GM23338 (cell line): ENCODE measurements around the gene TCEAL8. TPM values are rescaled to one million over a fixed set of nuclear protein-coding genes. Genes with fewer than 3 reads are reported as not detected.

Source experiments
- ATAC-seq: fragments of 200-7000 bp; cut with Tn5 transposase; 3 replicates; pipeline ENCODE4 v1.9.1; 2020
- DNase-seq: peaks from one replicate; pipeline ENCODE4 v3.0.0-alpha.2; 2015; ENCODE audit warnings: low spot score
- H2AFZ ChIP-seq: fragments of 200-600 bp; sonication (generic); 2 replicates; pipeline ENCODE4 v1.8.0; 2016; ENCODE audit warnings: antibody characterized with exemption, mild to moderate bottlenecking, moderate library complexity
- H3F3A ChIP-seq: fragments of 200-600 bp; sonication (generic); replicated peaks from 2 replicates; pipeline ENCODE4 v1.8.0; 2017; ENCODE audit warnings: antibody characterized with exemption, mixed run types, low read depth
- H3K27ac ChIP-seq: fragments of 200-600 bp; sonication (generic); 2 replicates; pipeline ENCODE4 v1.6.1; 2016; ENCODE audit warnings: low read depth
- H3K27me3 ChIP-seq: fragments of 200-600 bp; sonication (generic); 2 replicates; pipeline ENCODE4 v1.8.0; 2016; ENCODE audit warnings: mild to moderate bottlenecking, mixed run types, moderate library complexity; ENCODE audit not compliant: insufficient read depth
- H3K36me3 ChIP-seq: fragments of 200-600 bp; sonication (generic); 2 replicates; pipeline ENCODE4 v1.8.0; 2016; ENCODE audit warnings: mild to moderate bottlenecking; ENCODE audit not compliant: insufficient read depth
- H3K4me1 ChIP-seq: fragments of 200-600 bp; sonication (generic); 2 replicates; pipeline ENCODE4 v1.8.0; 2016; ENCODE audit warnings: mild to moderate bottlenecking, moderate library complexity; ENCODE audit not compliant: insufficient read depth
- H3K4me2 ChIP-seq: fragments of 200-600 bp; sonication (generic); 2 replicates; pipeline ENCODE4 v1.7.1; 2017; ENCODE audit warnings: mixed run types
- H3K4me3 ChIP-seq: fragments of 200-600 bp; sonication (generic); 2 replicates; pipeline ENCODE4 v1.6.1; 2016; ENCODE audit warnings: mixed run types
- H3K79me2 ChIP-seq: fragments of 200-600 bp; sonication (generic); replicated peaks from 2 replicates; pipeline ENCODE4 v1.8.0; 2017; ENCODE audit warnings: mild to moderate bottlenecking; ENCODE audit not compliant: insufficient read depth
- H3K9me2 ChIP-seq: fragments of 200-600 bp; sonication (generic); 2 replicates; pipeline ENCODE4 v1.8.0; 2017; ENCODE audit not compliant: insufficient read depth
- H4K20me1 ChIP-seq: fragments of 200-600 bp; sonication (generic); replicated peaks from 2 replicates; pipeline ENCODE4 v1.8.0; 2017; ENCODE audit warnings: mild to moderate bottlenecking; ENCODE audit not compliant: insufficient read depth
- H3K27ac Mint-ChIP-seq: 2 replicates; pipeline ENCODE4 v1.8.0; 2020; ENCODE audit warnings: inconsistent platforms, mild to moderate bottlenecking, moderate library complexity, mixed read lengths
- H3K27me3 Mint-ChIP-seq: 3 replicates; pipeline ENCODE4 v1.8.0; 2022; ENCODE audit warnings: low read depth, mild to moderate bottlenecking, moderate library complexity, mixed read lengths, inconsistent platforms; ENCODE audit not compliant: insufficient read depth, poor library complexity
- H3K36me3 Mint-ChIP-seq: 3 replicates; pipeline ENCODE4 v1.8.0; 2021; ENCODE audit warnings: low read depth, mild to moderate bottlenecking, inconsistent platforms, moderate library complexity, mixed read lengths
- H3K4me1 Mint-ChIP-seq: 3 replicates; pipeline ENCODE4 v1.8.0; 2020; ENCODE audit warnings: mild to moderate bottlenecking, inconsistent platforms, mixed read lengths
- H3K4me3 Mint-ChIP-seq: 3 replicates; pipeline ENCODE4 v1.8.0; 2021; ENCODE audit warnings: moderate library complexity, mild to moderate bottlenecking, inconsistent platforms, mixed read lengths
- H3K9me3 Mint-ChIP-seq: 3 replicates; pipeline ENCODE4 v1.8.0; 2020; ENCODE audit warnings: moderate library complexity, mild to moderate bottlenecking, inconsistent platforms, mixed read lengths
- CREB1 ChIP-seq: fragments of 250-450 bp; sonication (Bioruptor Pico); IDR thresholded peaks from 2 replicates; pipeline ENCODE4 v1.5.0; 2020; ENCODE audit warnings: low read depth, mild to moderate bottlenecking, moderate library complexity
- EZH2 ChIP-seq: fragments of 200-600 bp; sonication (generic); IDR thresholded peaks from one replicate; pipeline ENCODE4 v1.8.0; 2017; ENCODE audit warnings: antibody characterized with exemption, mild to moderate bottlenecking, low read depth; ENCODE audit not compliant: unreplicated experiment
- EZH2phosphoT487 ChIP-seq: fragments of 200-600 bp; sonication (generic); IDR thresholded peaks from one replicate; pipeline ENCODE4 v1.8.1; 2018; ENCODE audit warnings: antibody characterized with exemption; ENCODE audit not compliant: unreplicated experiment
- JUNB ChIP-seq: IDR thresholded peaks from one replicate; pipeline ENCODE4 v1.6.1; 2016; ENCODE audit warnings: antibody characterized with exemption; ENCODE audit not compliant: unreplicated experiment
- NANOG ChIP-seq: IDR thresholded peaks from 2 replicates; pipeline ENCODE4 v1.6.1; 2016; ENCODE audit warnings: antibody characterized with exemption, borderline replicate concordance
- POLR2AphosphoS5 ChIP-seq: IDR thresholded peaks from 2 replicates; pipeline ENCODE4 v1.6.1; 2016; ENCODE audit warnings: antibody characterized with exemption, low read depth
- STAT1 ChIP-seq: IDR thresholded peaks from one replicate; pipeline ENCODE4 v1.6.1; 2016; ENCODE audit warnings: antibody characterized with exemption; ENCODE audit not compliant: unreplicated experiment
- ZNF114 ChIP-seq: fragments of 250-450 bp; sonication (Bioruptor Pico); IDR thresholded peaks from 2 replicates; pipeline ENCODE4 v1.5.0; 2020; ENCODE audit warnings: mild to moderate bottlenecking, moderate library complexity
- ZNF331 ChIP-seq: fragments of 250-450 bp; sonication (Bioruptor Pico); IDR thresholded peaks from 2 replicates; pipeline ENCODE4 v1.5.0; 2020; ENCODE audit warnings: low read depth, mild to moderate bottlenecking, moderate library complexity
- polyA plus RNA-seq: library from polyadenylated mRNA; unstranded; fragments of >200 nt; fragmentation: Nextera tagmentation; extraction: Ambion mirVana; gene quantifications from 2 replicates; pipeline ENCODE4 v1.2.1, GENCODE V29; 2016
- total RNA-seq: library from RNA; depleted of rRNA; stranded (reverse); fragments of >200 nt; shearing (Covaris generic); gene quantifications from 2 replicates; pipeline ENCODE4 v1.2.3, GENCODE V29; 2014
- TF ChIP-seq, protein P1 (sequence below): IDR thresholded peaks from one replicate; pipeline ENCODE4 v1.6.1; 2018; ENCODE audit warnings: antibody characterized with exemption; ENCODE audit not compliant: unreplicated experiment
- TF ChIP-seq, protein P2 (sequence below): IDR thresholded peaks from 2 replicates; pipeline ENCODE4 v1.6.1; 2016; ENCODE audit warnings: antibody characterized with exemption

TCEAL8 gene
- total and polyA plus RNA-seq, 2 experiments from 2014 or later, result 105 to 168 TPM

DNA sequence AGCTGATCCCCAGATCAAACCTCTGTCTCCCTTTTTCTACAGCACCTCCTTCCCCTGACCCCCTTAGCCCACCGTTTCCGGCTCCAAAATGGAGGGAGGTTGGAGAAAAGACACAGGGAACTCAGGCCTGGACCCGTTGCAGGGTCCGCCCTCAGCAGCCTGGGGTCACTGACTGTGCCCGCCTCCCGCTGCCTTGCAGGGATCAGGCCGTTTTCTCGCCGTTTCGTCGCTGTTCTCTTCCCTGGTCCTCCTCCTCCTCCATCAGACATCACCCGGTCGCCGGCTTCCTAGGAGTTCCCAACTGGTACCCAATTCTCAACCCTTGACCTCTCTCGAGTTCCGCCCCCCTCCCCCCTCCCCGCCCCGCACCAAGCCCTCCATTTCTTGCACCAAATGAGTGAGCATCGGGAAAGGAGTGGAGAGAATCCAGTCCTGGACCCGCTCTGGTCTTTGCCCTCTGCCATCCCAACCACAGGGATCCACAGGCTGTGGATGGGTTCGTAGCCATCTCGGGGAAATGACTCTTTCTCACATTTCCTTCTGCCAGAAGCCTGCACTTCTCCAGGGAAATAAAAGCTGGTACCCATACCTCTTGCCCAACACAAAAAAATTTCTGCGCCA lies 21.1 kb upstream of the TCEAL8 start:
- Mint-ChIP-seq H3K9me3 (no peaks in the 10 kb centered on the region), H3K27ac (no peak overlapping the region), H3K36me3 (no peaks in the 10 kb centered on the region; the same call in 2 of the 3 replicates), H3K4me3 (peak overlapping the region; percentile 83), H3K4me1 (peaks cover 24% of the 10 kb centered on the region), H3K27me3 (peaks cover 14% of the 10 kb centered on the region)
- TF ChIP-seq, protein P1, sequence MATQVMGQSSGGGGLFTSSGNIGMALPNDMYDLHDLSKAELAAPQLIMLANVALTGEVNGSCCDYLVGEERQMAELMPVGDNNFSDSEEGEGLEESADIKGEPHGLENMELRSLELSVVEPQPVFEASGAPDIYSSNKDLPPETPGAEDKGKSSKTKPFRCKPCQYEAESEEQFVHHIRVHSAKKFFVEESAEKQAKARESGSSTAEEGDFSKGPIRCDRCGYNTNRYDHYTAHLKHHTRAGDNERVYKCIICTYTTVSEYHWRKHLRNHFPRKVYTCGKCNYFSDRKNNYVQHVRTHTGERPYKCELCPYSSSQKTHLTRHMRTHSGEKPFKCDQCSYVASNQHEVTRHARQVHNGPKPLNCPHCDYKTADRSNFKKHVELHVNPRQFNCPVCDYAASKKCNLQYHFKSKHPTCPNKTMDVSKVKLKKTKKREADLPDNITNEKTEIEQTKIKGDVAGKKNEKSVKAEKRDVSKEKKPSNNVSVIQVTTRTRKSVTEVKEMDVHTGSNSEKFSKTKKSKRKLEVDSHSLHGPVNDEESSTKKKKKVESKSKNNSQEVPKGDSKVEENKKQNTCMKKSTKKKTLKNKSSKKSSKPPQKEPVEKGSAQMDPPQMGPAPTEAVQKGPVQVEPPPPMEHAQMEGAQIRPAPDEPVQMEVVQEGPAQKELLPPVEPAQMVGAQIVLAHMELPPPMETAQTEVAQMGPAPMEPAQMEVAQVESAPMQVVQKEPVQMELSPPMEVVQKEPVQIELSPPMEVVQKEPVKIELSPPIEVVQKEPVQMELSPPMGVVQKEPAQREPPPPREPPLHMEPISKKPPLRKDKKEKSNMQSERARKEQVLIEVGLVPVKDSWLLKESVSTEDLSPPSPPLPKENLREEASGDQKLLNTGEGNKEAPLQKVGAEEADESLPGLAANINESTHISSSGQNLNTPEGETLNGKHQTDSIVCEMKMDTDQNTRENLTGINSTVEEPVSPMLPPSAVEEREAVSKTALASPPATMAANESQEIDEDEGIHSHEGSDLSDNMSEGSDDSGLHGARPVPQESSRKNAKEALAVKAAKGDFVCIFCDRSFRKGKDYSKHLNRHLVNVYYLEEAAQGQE, result no peak
- TF ChIP-seq STAT1 (no peak), JUNB (no peak), EZH2 (no peak), ZNF114 (CRISPR knock-in tag) (no peak)
- no peak overlapping the region for H3K27ac ChIP-seq
- H4K20me1 ChIP-seq, result no peaks in the 10 kb centered on the region
- ATAC-seq (peak; percentile 77), DNase-seq (peak; percentile 41)
- H3K36me3 ChIP-seq, result no peaks in the 10 kb centered on the region
- H3K9me2 ChIP-seq, result no peaks in the 10 kb centered on the region
- peak overlapping the region; percentile 63 for H3K4me3 ChIP-seq
- H3K4me1 ChIP-seq, result peaks cover 7% of the 10 kb centered on the region
- H3F3A ChIP-seq, result no peaks in the 10 kb centered on the region
- peak overlapping the region; percentile 69; the same call in 1 of the 2 replicates for H2AFZ ChIP-seq
- H3K4me2 ChIP-seq, result peak overlapping the region; percentile 79
- peaks cover 3% of the 10 kb centered on the region; the same call in 1 of the 2 replicates for H3K27me3 ChIP-seq
- H3K79me2 ChIP-seq, result no peaks in the 10 kb centered on the region

DNA sequence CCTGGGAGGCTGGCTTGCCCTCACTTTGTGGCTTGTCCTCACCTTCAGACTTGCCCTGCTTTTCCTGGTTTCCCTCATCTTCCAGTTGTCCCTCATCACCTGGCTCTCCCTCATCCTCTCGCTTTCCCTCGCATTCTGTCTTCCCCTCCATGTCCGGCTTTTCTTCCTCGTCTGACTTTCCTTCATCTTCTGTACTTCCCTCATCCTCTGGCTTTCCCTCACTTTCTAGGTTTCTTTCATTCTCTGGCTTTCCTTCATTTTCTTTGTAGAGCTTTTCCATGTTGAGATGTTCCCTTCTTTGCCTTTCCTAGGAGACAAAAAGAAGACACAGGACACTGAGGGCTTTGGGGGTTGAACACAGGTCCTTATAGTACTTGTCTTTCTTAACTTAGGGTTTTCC lies 19.3 kb upstream of the TCEAL8 start:
- H3K4me3 Mint-ChIP-seq, result no peak overlapping the region
- no peaks in the 10 kb centered on the region for H4K20me1 ChIP-seq
- TF ChIP-seq ZNF114 (CRISPR knock-in tag) (no peak), ZNF331 (CRISPR knock-in tag) (no peak), CREB1 (CRISPR knock-in tag) (no peak), STAT1 (no peak), NANOG (no peak), POLR2AphosphoS5 (no peak), EZH2phosphoT487 (no peak), JUNB (no peak)
- TF ChIP-seq, protein P2, sequence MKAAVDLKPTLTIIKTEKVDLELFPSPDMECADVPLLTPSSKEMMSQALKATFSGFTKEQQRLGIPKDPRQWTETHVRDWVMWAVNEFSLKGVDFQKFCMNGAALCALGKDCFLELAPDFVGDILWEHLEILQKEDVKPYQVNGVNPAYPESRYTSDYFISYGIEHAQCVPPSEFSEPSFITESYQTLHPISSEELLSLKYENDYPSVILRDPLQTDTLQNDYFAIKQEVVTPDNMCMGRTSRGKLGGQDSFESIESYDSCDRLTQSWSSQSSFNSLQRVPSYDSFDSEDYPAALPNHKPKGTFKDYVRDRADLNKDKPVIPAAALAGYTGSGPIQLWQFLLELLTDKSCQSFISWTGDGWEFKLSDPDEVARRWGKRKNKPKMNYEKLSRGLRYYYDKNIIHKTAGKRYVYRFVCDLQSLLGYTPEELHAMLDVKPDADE, result no peak

More for the DNA sequence above, 19.3 kb upstream of the TCEAL8 start:
- peaks cover 3% of the 10 kb centered on the region; the same call in 1 of the 2 replicates for H3K27me3 ChIP-seq
- no peak for ATAC-seq
- no peaks in the 10 kb centered on the region for H3F3A ChIP-seq
- no peaks in the 10 kb centered on the region for H3K36me3 ChIP-seq
- H3K27ac Mint-ChIP-seq, result no peak overlapping the region
- no peaks in the 10 kb centered on the region for H3K79me2 ChIP-seq
- H2AFZ ChIP-seq, result no peak overlapping the region
- no peaks in the 10 kb centered on the region for H3K9me2 ChIP-seq
- no peak for DNase-seq
- no peak overlapping the region for H3K4me2 ChIP-seq
- H3K36me3 Mint-ChIP-seq, result no peaks in the 10 kb centered on the region; the same call in 2 of the 3 replicates
- H3K27me3 Mint-ChIP-seq, result peaks cover 14% of the 10 kb centered on the region
- no peaks in the 10 kb centered on the region for H3K9me3 Mint-ChIP-seq
- H3K4me1 ChIP-seq, result peaks cover 7% of the 10 kb centered on the region
- no peak overlapping the region for H3K27ac ChIP-seq
- H3K4me3 ChIP-seq, result no peak overlapping the region
- peaks cover 24% of the 10 kb centered on the region for H3K4me1 Mint-ChIP-seq
